CD8-positive, alpha-beta memory T cell (primary cell): Measurements from ENCODE around the gene MAPT. TPM values are rescaled to one million over a fixed set of nuclear protein-coding genes. Genes with fewer than 3 reads are reported as not detected.

Experiments
- CTCF ChIA-PET: fragments of 350-600 bp; sonication (Branson Sonifier 250); formaldehyde crosslinking; loops from one replicate; lab custom pipeline; 2021; ENCODE audit warnings: antibody characterized with exemption; lab: Charles Lee
- POLR2A ChIA-PET: fragments of 350-600 bp; sonication (Branson Sonifier 250); formaldehyde crosslinking; loops from one replicate; lab custom pipeline; 2021; ENCODE audit warnings: antibody characterized with exemption; lab: Charles Lee
- DNase-seq, 5 donors: peaks; one replicate each; pipeline versions ENCODE4 v3.0.0 to v3.0.0-alpha.2; 2020 to 2022; ENCODE audit warnings: mixed read lengths in 1 of 5
- H3K27ac ChIP-seq: one replicate; pipeline ENCODE4 v1.7.0; 2013; ENCODE audit warnings: low read depth, mild to moderate bottlenecking, low read length, moderate library complexity
- H3K27me3 ChIP-seq: 2 replicates; pipeline ENCODE4 v1.7.0; 2013; ENCODE audit warnings: low read length, mild to moderate bottlenecking; ENCODE audit not compliant: insufficient read depth, poor library complexity, severe bottlenecking
- H3K36me3 ChIP-seq: 2 replicates; pipeline ENCODE4 v1.7.0; 2013; ENCODE audit warnings: mild to moderate bottlenecking, low read length, moderate library complexity; ENCODE audit not compliant: insufficient read depth
- H3K4me1 ChIP-seq: 2 replicates; pipeline ENCODE4 v1.7.0; 2013; ENCODE audit warnings: mild to moderate bottlenecking, low read length, moderate library complexity; ENCODE audit not compliant: insufficient read depth
- H3K4me3 ChIP-seq: 2 replicates; pipeline ENCODE4 v1.7.0; 2013; ENCODE audit warnings: mild to moderate bottlenecking, low read length
- H3K9me3 ChIP-seq: 2 replicates; pipeline ENCODE4 v1.7.0; 2013; ENCODE audit warnings: mild to moderate bottlenecking, low read length
- H3K27ac Mint-ChIP-seq, 8 donors: one replicate each; pipeline ENCODE4 v1.8.0; 2020 to 2021; ENCODE audit warnings: mixed read lengths in 8 of 8, mild to moderate bottlenecking in 6 of 8, inconsistent platforms in 3 of 8, moderate library complexity in 3 of 8
- H3K27me3 Mint-ChIP-seq, 2 donors: one replicate each; pipeline ENCODE4 v1.8.0; 2020 to 2021; ENCODE audit warnings: mixed read lengths in 2 of 2, mild to moderate bottlenecking in 1 of 2, moderate library complexity in 1 of 2
- H3K36me3 Mint-ChIP-seq, 3 donors: one replicate each; pipeline ENCODE4 v1.8.0; 2020 to 2021; ENCODE audit warnings: mixed read lengths in 3 of 3, inconsistent platforms in 1 of 3, mild to moderate bottlenecking in 1 of 3
- H3K4me1 Mint-ChIP-seq, 3 donors: one replicate each; pipeline ENCODE4 v1.8.0; 2020 to 2021; ENCODE audit warnings: mixed read lengths in 3 of 3, inconsistent platforms in 1 of 3, mild to moderate bottlenecking in 1 of 3
- H3K4me3 Mint-ChIP-seq, 7 donors: one replicate each; pipeline ENCODE4 v1.8.0; 2020 to 2021; ENCODE audit warnings: mixed read lengths in 7 of 7, mild to moderate bottlenecking in 6 of 7, moderate library complexity in 4 of 7, inconsistent platforms in 2 of 7
- H3K9me3 Mint-ChIP-seq, 5 donors: one replicate each; pipeline ENCODE4 v1.8.0; 2020 to 2022; ENCODE audit warnings: mixed read lengths in 5 of 5, mild to moderate bottlenecking in 3 of 5, moderate library complexity in 2 of 5, inconsistent platforms in 1 of 5
- polyA plus RNA-seq: library from polyadenylated mRNA; unstranded; fragments of 300-500 nt; fragmentation: Illumina TruSeq; gene quantifications from one replicate; pipeline ENCODE4 v1.2.3, GENCODE V29; 2021
- total RNA-seq, 2 experiments: library from RNA; stranded (reverse); gene quantifications; one replicate each; pipeline ENCODE4 v1.2.3, GENCODE V29; 2021

Gene MAPT
- total and polyA plus RNA-seq, 3 experiments from 2014 or later, result 0.36 to 0.42 (median 0.42) TPM

- no peaks in the 10 kb centered on the region for H3K9me3 Mint-ChIP-seq
- no peaks in the 10 kb centered on the region for H3K4me1 ChIP-seq
- DNase-seq, result no peak
- H3K36me3 ChIP-seq, result no peaks in the 10 kb centered on the region
- H3K4me3 Mint-ChIP-seq, result no peak overlapping the region
- H3K9me3 ChIP-seq, result no peaks in the 10 kb centered on the region
- H3K27me3 ChIP-seq, result no peaks in the 10 kb centered on the region
- no peak overlapping the region for H3K4me3 ChIP-seq
- peaks cover 5 to 10% of the 10 kb centered on the region in 2 donors for H3K27me3 Mint-ChIP-seq
- no peaks in the 10 kb centered on the region for H3K36me3 Mint-ChIP-seq
- CTCF ChIA-PET, result no interaction called here
- H3K4me1 Mint-ChIP-seq, result no peaks in the 10 kb centered on the region
- no peak overlapping the region for H3K27ac Mint-ChIP-seq
- POLR2A ChIA-PET, result interaction anchor here (0.7 kb wide), 1 partner anchor 212 kb away, joined by 3 read pairs; no protein-coding TSS in a partner anchor
- H3K27ac ChIP-seq, result no peak overlapping the region
Measured at GRCh38 chr17:45961206-45961605, 66.9 kb downstream of the MAPT start.

- Histone ChIP-seq H3K27me3 (no peaks in the 10 kb centered on the region), H3K27ac (no peak overlapping the region), H3K4me1 (no peaks in the 10 kb centered on the region), H3K9me3 (no peaks in the 10 kb centered on the region), H3K36me3 (no peaks in the 10 kb centered on the region), H3K4me3 (no peak overlapping the region)
- Mint-ChIP-seq H3K36me3 (no peaks in the 10 kb centered on the region), H3K4me1 (no peaks in the 10 kb centered on the region), H3K27me3 (peaks cover 5 to 15% of the 10 kb centered on the region in 2 donors), H3K4me3 (no peak overlapping the region), H3K27ac (no peak overlapping the region), H3K9me3 (no peaks in the 10 kb centered on the region)
- DNase-seq, result no peak
- ChIA-PET POLR2A (no interaction called here), CTCF (no interaction called here)
Measured at GRCh38 chr17:45962221-45962972, 68.0 kb downstream of the MAPT start.

- CTCF ChIA-PET, result no interaction called here
Measured at GRCh38 chr17:45963283-45963682, 68.9 kb downstream of the MAPT start.

GRCh38 chr17:45963889-45964288 is 69.5 kb downstream of the MAPT start:
- no peak overlapping the region for H3K4me3 ChIP-seq
- Mint-ChIP-seq H3K27me3 (peaks cover 13 to 18% of the 10 kb centered on the region in 2 donors), H3K27ac (no peak overlapping the region), H3K36me3 (peaks cover 0 to 3% (median 0%) of the 10 kb centered on the region in 3 donors), H3K4me3 (no peak overlapping the region), H3K9me3 (no peaks in the 10 kb centered on the region), H3K4me1 (no peaks in the 10 kb centered on the region)
- H3K36me3 ChIP-seq, result no peaks in the 10 kb centered on the region
- ChIA-PET POLR2A (no interaction called here), CTCF (interaction anchor here (0.6 kb wide), 1 partner anchor 295 kb away, joined by 3 read pairs; no protein-coding TSS in a partner anchor)
- no peak for DNase-seq
- H3K4me1 ChIP-seq, result no peaks in the 10 kb centered on the region
- H3K9me3 ChIP-seq, result no peaks in the 10 kb centered on the region
- H3K27ac ChIP-seq, result no peak overlapping the region
- peaks cover 4% of the 10 kb centered on the region for H3K27me3 ChIP-seq

More at GRCh38 chr17:45963283-45963682, 68.9 kb downstream of the MAPT start:
- Mint-ChIP-seq H3K4me3 (no peak overlapping the region), H3K27me3 (peaks cover 10 to 17% of the 10 kb centered on the region in 2 donors), H3K9me3 (no peaks in the 10 kb centered on the region), H3K36me3 (peaks cover 0 to 3% (median 0%) of the 10 kb centered on the region in 3 donors), H3K27ac (no peak overlapping the region), H3K4me1 (no peaks in the 10 kb centered on the region)
- no peaks in the 10 kb centered on the region for H3K4me1 ChIP-seq
- H3K9me3 ChIP-seq, result no peaks in the 10 kb centered on the region
- no peak overlapping the region for H3K4me3 ChIP-seq
- peaks cover under 1% of the 10 kb centered on the region for H3K27me3 ChIP-seq
- no peaks in the 10 kb centered on the region for H3K36me3 ChIP-seq
- no peak for DNase-seq
- POLR2A ChIA-PET, result no interaction called here
- no peak overlapping the region for H3K27ac ChIP-seq

- DNase-seq, result no peak
- Mint-ChIP-seq H3K4me1 (no peaks in the 10 kb centered on the region), H3K9me3 (no peaks in the 10 kb centered on the region), H3K27me3 (peaks cover 13 to 23% of the 10 kb centered on the region in 2 donors), H3K4me3 (no peak overlapping the region), H3K27ac (no peak overlapping the region), H3K36me3 (peaks cover 0 to 3% (median 1%) of the 10 kb centered on the region in 3 donors)
- peaks cover 4% of the 10 kb centered on the region for H3K27me3 ChIP-seq
- no peaks in the 10 kb centered on the region for H3K4me1 ChIP-seq
- H3K4me3 ChIP-seq, result no peak overlapping the region
- H3K36me3 ChIP-seq, result no peaks in the 10 kb centered on the region
- ChIA-PET POLR2A (no interaction called here), CTCF (no interaction called here)
- H3K9me3 ChIP-seq, result no peaks in the 10 kb centered on the region
- H3K27ac ChIP-seq, result no peak overlapping the region
Measured at GRCh38 chr17:45964634-45965033, 70.3 kb downstream of the MAPT start.

GRCh38 chr17:45965812-45966211 is 71.5 kb downstream of the MAPT start:
- H3K27ac Mint-ChIP-seq, result no peak overlapping the region
- CTCF ChIA-PET, result no interaction called here
- POLR2A ChIA-PET, result no interaction called here
- H3K4me1 Mint-ChIP-seq, result no peaks in the 10 kb centered on the region
- no peaks in the 10 kb centered on the region for H3K4me1 ChIP-seq
- no peak overlapping the region for H3K4me3 ChIP-seq
- H3K9me3 Mint-ChIP-seq, result no peaks in the 10 kb centered on the region
- no peak for DNase-seq
- no peak overlapping the region for H3K4me3 Mint-ChIP-seq
- H3K27me3 Mint-ChIP-seq, result peaks cover 18 to 33% of the 10 kb centered on the region in 2 donors
- H3K9me3 ChIP-seq, result no peaks in the 10 kb centered on the region
- peaks cover 4% of the 10 kb centered on the region for H3K27me3 ChIP-seq
- no peak overlapping the region for H3K27ac ChIP-seq
- no peaks in the 10 kb centered on the region for H3K36me3 ChIP-seq
- peaks cover 0 to 10% (median 2%) of the 10 kb centered on the region in 3 donors for H3K36me3 Mint-ChIP-seq

GRCh38 chr17:45966606-45967280 is 72.4 kb downstream of the MAPT start:
- Histone ChIP-seq H3K36me3 (no peaks in the 10 kb centered on the region), H3K4me3 (no peak overlapping the region), H3K4me1 (no peaks in the 10 kb centered on the region), H3K27ac (no peak overlapping the region), H3K9me3 (no peaks in the 10 kb centered on the region), H3K27me3 (peaks cover 4% of the 10 kb centered on the region)
- Mint-ChIP-seq H3K4me3 (no peak overlapping the region), H3K27me3 (peaks cover 18 to 39% of the 10 kb centered on the region in 2 donors), H3K9me3 (no peaks in the 10 kb centered on the region), H3K36me3 (peaks cover 0 to 10% (median 2%) of the 10 kb centered on the region in 3 donors), H3K4me1 (no peaks in the 10 kb centered on the region), H3K27ac (no peak overlapping the region)
- ChIA-PET POLR2A (no interaction called here), CTCF (no interaction called here)
- DNase-seq, result no peak

- Histone ChIP-seq H3K27ac (no peak overlapping the region), H3K4me1 (no peaks in the 10 kb centered on the region), H3K36me3 (no peaks in the 10 kb centered on the region), H3K9me3 (no peaks in the 10 kb centered on the region), H3K4me3 (no peak overlapping the region), H3K27me3 (peaks cover 4% of the 10 kb centered on the region)
- CTCF ChIA-PET, result no interaction called here
- H3K4me3 Mint-ChIP-seq, result no peak overlapping the region
- no peaks in the 10 kb centered on the region for H3K4me1 Mint-ChIP-seq
- no peak overlapping the region for H3K27ac Mint-ChIP-seq
- peaks cover 18 to 42% of the 10 kb centered on the region in 2 donors for H3K27me3 Mint-ChIP-seq
- peaks cover 0 to 10% (median 2%) of the 10 kb centered on the region in 3 donors for H3K36me3 Mint-ChIP-seq
- POLR2A ChIA-PET, result no interaction called here
- H3K9me3 Mint-ChIP-seq, result peaks cover 0 to 2% (median 0%) of the 10 kb centered on the region in 5 donors
- DNase-seq, result no peak
Measured at GRCh38 chr17:45967378-45967777, 73.0 kb downstream of the MAPT start.
